Lung (tissue), 12 donors: ENCODE measurements around the gene ALDH3B1. TPM values are rescaled to one million over a fixed set of nuclear protein-coding genes. Genes with fewer than 3 reads are reported as not detected.

Experiments
- ATAC-seq: fragments of 200-7000 bp; cut with Tn5 transposase; one replicate; pipeline ENCODE4 v1.9.1; 2020; ENCODE audit warnings: moderate number of reproducible peaks; ENCODE audit not compliant: insufficient read depth, low FRiP score
- DNase-seq, 3 donors: peaks; one replicate each; pipeline ENCODE4 v3.0.0-alpha.2; 2013 to 2017
- H3K27ac ChIP-seq, 2 donors: one replicate each; pipeline ENCODE4 v1.5.1; 2013; ENCODE audit warnings: mild to moderate bottlenecking in 2 of 2, moderate library complexity in 2 of 2, control low read depth in 1 of 2, inconsistent platforms in 1 of 2, low read depth in 1 of 2, low read length in 1 of 2
- H3K27me3 ChIP-seq, 3 donors: one replicate each; pipeline ENCODE4 v1.5.1; 2013; ENCODE audit warnings: low read length in 2 of 3; ENCODE audit not compliant: control insufficient read depth in 3 of 3, insufficient read depth in 3 of 3
- H3K36me3 ChIP-seq, 4 donors: one replicate each; pipeline ENCODE4 v1.5.1; 2013; ENCODE audit warnings: low read length in 4 of 4, mild to moderate bottlenecking in 1 of 4, moderate library complexity in 1 of 4; ENCODE audit not compliant: control insufficient read depth in 4 of 4, insufficient read depth in 4 of 4
- H3K4me1 ChIP-seq, 5 donors: one replicate each; pipeline ENCODE4 v1.5.1; 2013; ENCODE audit warnings: low read length in 5 of 5, mild to moderate bottlenecking in 2 of 5, moderate library complexity in 1 of 5; ENCODE audit not compliant: control insufficient read depth in 5 of 5, insufficient read depth in 5 of 5
- H3K4me3 ChIP-seq: one replicate; pipeline ENCODE4 v1.5.1; 2013; ENCODE audit warnings: mild to moderate bottlenecking, control low read depth, moderate library complexity
- H3K9ac ChIP-seq, 2 donors: one replicate each; pipeline ENCODE4 v1.5.1; 2013; ENCODE audit warnings: low read length in 2 of 2, control low read depth in 1 of 2; ENCODE audit not compliant: insufficient read depth in 1 of 2
- H3K9me3 ChIP-seq, 4 donors: one replicate each; pipeline ENCODE4 v1.5.1; 2013; ENCODE audit warnings: low read length in 3 of 4, mild to moderate bottlenecking in 1 of 4, moderate library complexity in 1 of 4; ENCODE audit not compliant: control insufficient read depth in 4 of 4, insufficient read depth in 3 of 4
- CTCF ChIP-seq: IDR thresholded peaks from 2 replicates; pipeline ENCODE4 v1.5.1; 2012; ENCODE audit warnings: mild to moderate bottlenecking; ENCODE audit errors: control extremely low read depth, extremely low read depth
- WGBS, 2 donors: extraction: QIAGEN DNeasy Blood & Tissue Kit; methylation state at CpG; one replicate each; pipeline ENCODE4 v1.1.7; 2013; 5-methylcytosine and 5-hydroxymethylcytosine counted together
- polyA plus RNA-seq, 2 donors: library from polyadenylated mRNA; stranded (reverse); fragments of 200-250 nt; gene quantifications; one replicate each; pipeline ENCODE4 v1.2.1, GENCODE V29; 2013
- total RNA-seq, 2 donors: library from RNA; depleted of rRNA in 1 of 2; stranded (reverse); fragments of >200 nt in 1 of 2; gene quantifications; one replicate each; pipeline ENCODE4 v1.2.1, GENCODE V29; 2014 to 2021
- donor health status: control.
- donor health status: control.
- donor health status: Bipolar disorder and iron deficiency.
- donor health status: healthy.
- donor health status: DM: yes; HTN: yes; CAD: no.

The ALDH3B1 gene
- total and polyA plus RNA-seq, 4 donors: 45.6 to 165 (median 90.3) TPM

- no peaks in the 10 kb centered on the region for H3K27me3 ChIP-seq
- H3K9me3 ChIP-seq: no peaks in the 10 kb centered on the region
- H3K4me1 ChIP-seq: peaks cover 0 to 30% (median 15%) of the 10 kb centered on the region in 5 donors
- H3K4me3 ChIP-seq: no peak overlapping the region
- H3K36me3 ChIP-seq: peaks cover 0 to 40% (median 2%) of the 10 kb centered on the region in 4 donors
- DNase-seq (no peak), ATAC-seq (no peak)
- H3K9ac ChIP-seq: no peak overlapping the region
- no peak for TF ChIP-seq CTCF
- 93 to 96% methylated on average over 24 to 27 of the region's 27 CpGs for WGBS, 2 donors
- H3K27ac ChIP-seq: no peak overlapping the region
Observed at GRCh38 chr11:68042219-68043028, 32.3 kb downstream of the ALDH3B1 start.

GRCh38 chr11:68043029-68043348 is 32.9 kb downstream of the ALDH3B1 start:
- Histone ChIP-seq H3K36me3 (peaks cover 0 to 46% (median 2%) of the 10 kb centered on the region in 4 donors), H3K27me3 (no peaks in the 10 kb centered on the region), H3K9ac (no peak overlapping the region), H3K4me3 (no peak overlapping the region), H3K9me3 (no peaks in the 10 kb centered on the region), H3K27ac (no peak overlapping the region), H3K4me1 (peaks cover 0 to 33% (median 11%) of the 10 kb centered on the region in 5 donors)
- ATAC-seq (no peak), DNase-seq (no peak)
- 83 to 87% methylated on average over 8 of the region's 8 CpGs for WGBS, 2 donors
- TF ChIP-seq CTCF: no peak

- Histone ChIP-seq H3K4me3 (no peak overlapping the region), H3K9me3 (no peaks in the 10 kb centered on the region), H3K27ac (no peak overlapping the region), H3K36me3 (peaks cover 0 to 48% (median 2%) of the 10 kb centered on the region in 4 donors), H3K27me3 (no peaks in the 10 kb centered on the region), H3K9ac (no peak overlapping the region), H3K4me1 (peaks cover 0 to 29% (median 5%) of the 10 kb centered on the region in 5 donors)
- ATAC-seq (no peak), DNase-seq (no peak)
- TF ChIP-seq CTCF: no peak
- 90 to 92% methylated on average over 33 to 36 of the region's 36 CpGs for WGBS, 2 donors
Observed at GRCh38 chr11:68043349-68044144, 33.4 kb downstream of the ALDH3B1 start.
